HG03571 (cell line): ENCODE measurements around the gene EDDM13.
"Not testable (repeated sequence)": the region's sequence is repeated elsewhere in the genome, so short reads cannot be mapped to it uniquely, and the experiment has no call there.

Experiments used
- ATAC-seq: cut with Tn5 transposase; IDR thresholded peaks from one replicate; pipeline ENCODE4 v1.9.1; 2021; ENCODE audit not compliant: unreplicated experiment

The EDDM13 gene

GRCh38 chr19:56319991-56320390 lies 47.4 kb downstream of the EDDM13 start:
- no peak for ATAC-seq

DNA sequence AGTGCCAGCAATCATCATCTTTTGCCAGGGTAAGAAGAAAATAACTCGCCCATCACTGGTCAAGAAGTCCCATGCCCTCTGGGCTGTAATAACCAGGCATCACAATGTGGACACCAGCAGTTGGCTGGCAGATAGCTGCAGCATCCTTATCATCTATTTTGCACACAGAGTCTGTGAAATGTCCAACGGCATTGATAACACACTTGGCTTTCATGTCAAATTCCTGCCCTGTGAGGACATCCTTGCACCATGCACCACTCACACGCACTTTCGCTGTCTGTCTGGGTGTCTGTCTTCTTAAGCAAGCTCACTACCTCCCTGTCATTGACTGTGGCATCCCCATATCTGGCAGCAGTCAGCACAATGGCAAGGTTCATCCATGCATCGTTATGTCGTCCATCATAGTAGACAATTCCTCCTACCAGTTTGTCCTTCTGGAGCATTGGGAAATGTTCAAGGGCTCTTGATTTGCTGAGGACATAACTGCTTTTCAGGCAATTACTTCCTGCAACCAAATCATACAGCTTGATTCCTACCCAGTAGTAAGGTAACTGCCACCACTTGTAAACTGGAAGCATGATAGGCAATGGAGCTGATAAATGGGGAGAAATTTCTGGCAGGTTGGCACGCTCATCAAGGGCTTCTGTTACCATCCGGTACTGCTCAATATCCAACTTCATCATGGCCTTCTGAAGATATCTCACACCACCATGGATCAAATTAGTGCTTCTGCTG lies 48.9 kb downstream of the EDDM13 start:
- ATAC-seq = no peak

- ATAC-seq = no peak
Observed at GRCh38 chr19:56321989-56322440, 49.5 kb downstream of the EDDM13 start.

DNA sequence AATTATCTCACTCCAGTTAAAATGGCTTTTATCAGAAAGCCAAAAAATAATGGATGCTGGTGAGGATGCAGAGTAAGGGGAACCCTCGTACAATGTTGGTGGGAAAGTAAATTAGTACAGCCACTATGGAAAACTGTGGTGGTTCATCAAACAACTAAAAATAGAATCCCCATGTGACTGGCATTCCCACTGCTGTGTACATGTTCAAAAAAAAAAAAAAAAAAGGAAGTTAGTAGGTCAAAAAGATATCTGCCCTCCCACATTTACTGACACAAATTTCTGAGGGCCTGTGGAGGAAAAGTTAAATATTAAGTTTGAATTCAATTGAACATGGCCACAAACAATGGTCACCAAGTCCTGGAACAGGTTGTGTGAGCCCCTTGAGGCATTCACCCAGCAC lies 51.9 kb downstream of the EDDM13 start:
- ATAC-seq = no peak

DNA sequence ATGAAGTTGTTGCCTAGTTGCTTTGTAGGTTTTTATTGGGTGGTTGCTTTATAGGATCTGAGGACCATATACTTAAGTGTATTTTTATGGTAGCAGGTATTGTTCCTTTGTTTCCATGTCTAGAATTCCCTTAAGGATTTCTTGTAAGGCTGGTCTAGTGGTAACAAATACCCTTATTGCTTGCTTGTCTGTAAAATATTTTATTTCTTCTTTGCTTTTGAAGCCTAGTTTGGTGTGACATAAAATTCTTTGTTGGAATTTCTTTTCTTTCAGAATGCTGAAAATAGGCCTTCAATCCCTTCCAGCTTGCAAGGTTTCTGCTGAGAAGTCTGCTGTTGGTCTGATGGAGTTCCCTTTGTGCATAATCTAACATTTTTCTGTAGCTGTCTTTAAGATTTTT lies 60.1 kb downstream of the EDDM13 start:
- no peak for ATAC-seq

- ATAC-seq = no peak
Observed at GRCh38 chr19:56333506-56333905, 61.0 kb downstream of the EDDM13 start.

DNA sequence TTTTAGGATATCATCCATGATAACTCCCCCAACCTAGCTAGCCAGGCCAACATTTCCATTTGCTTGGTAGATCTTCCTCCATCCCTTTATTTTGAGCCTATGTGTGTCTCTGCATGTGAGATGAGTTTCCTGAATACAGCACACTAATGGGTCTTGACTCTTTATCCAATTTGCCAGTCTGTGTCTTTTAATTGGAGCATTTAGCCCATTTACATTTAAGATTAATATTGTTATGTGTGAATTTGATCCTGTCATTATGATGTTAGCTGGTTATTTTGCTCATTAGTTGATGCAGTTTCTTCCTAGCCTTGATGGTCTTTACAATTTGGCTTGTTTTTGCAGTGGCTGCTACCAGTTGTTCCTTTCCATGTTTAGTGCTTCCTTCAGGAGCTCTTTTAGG lies 62.8 kb downstream of the EDDM13 start:
- ATAC-seq = not testable (repeated sequence)

- not testable (repeated sequence) for ATAC-seq
Observed at GRCh38 chr19:56337077-56337476, 64.5 kb downstream of the EDDM13 start.

DNA sequence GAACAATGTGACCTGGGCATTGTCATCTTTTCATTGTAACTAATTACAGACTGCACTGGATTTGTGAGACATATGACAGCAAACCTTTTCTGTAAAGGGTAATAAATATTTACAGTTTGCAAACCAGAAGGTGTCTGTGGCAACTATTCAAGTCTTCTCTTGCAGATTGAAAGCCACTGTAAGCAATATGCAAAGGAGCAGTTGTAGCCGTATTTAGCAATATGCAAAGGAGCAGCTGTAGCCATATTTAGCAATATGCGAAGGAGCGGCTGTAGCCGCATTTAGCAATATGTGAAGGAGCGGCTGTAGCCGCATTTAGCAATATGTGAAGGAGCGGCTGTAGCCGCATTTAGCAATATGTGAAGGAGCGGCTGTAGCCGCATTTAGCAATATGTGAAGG lies 66.5 kb downstream of the EDDM13 start:
- ATAC-seq = not testable (repeated sequence)

- no peak for ATAC-seq
Observed at GRCh38 chr19:56341948-56342347, 69.4 kb downstream of the EDDM13 start.

DNA sequence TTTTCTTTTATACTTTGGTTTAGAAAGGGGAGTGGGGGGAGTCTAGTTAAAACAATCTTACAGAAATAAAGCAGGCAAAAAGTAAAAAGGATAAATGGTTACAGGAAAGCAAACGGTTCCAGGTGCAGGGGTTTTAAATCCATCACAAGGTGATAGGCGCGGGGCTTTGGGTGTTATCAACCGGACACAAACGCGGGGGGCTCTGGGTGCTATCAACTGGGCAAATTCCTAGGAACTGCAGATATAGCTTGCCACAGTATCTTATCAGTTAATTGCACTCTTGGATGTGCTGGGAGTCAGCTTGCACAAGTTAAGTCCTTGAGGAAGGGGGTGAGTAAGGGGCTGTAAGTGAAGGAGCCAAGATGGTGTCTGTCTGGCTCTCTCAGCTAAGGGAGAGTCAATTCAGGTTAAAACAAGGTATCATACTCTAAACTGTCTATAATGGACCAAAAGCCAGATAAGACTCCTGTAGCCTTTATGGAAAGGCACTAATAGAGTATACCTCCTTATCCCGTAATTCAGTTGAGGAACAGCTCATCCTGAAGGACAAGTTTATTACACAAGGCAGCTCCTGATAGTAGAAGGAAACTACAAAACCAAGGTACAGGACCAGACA lies 74.7 kb downstream of the EDDM13 start:
- no peak for ATAC-seq

DNA sequence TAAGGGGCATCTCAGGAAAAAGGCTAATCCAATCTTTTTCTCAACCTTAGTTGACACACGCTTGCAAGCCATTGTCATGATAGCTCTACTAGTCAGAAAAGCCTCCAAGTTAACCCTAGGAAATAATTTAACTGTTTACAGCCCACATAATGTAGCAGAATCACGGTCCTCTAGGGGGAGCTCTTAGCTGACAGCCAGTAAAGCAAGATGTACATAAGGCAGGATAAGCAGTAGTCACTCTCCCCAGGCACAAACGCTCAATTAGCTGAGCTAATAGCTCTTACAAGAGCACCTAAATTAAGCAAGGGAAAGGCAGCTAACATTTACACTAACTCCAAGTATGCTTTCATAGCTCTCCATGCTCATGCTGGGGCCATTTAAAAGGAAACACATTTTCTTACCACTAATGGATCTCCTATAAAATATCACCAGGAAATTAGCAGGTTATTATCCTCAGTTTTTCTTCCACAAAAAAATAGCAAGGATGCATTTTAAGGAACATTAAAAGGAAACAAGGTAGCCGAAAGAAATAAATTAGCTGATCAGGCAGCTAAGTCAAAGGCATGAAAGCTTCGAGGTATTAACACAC lies 75.8 kb downstream of the EDDM13 start:
- no peak for ATAC-seq

GRCh38 chr19:56350416-56351045 lies 78.0 kb downstream of the EDDM13 start:
- ATAC-seq = no peak

GRCh38 chr19:56351208-56351607 lies 78.7 kb downstream of the EDDM13 start:
- no peak for ATAC-seq

DNA sequence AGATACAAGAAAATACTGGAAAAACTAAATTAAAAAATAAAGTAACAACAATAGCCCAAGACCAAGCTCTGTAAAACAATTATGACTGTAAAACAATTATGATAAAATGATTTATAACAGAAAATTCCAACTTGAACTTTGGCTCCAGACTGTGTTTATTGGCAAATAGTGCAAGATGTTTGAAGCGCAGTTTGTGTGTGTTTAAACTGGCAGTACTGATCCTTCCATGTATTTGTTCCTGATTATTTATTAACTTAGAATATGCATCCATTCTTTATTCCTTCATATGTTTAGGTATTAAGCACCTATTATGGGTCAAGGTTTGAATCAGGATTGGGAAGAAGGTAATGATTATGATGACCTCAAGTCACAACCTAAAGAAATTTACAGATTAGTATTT lies 83.0 kb downstream of the EDDM13 start:
- no peak for ATAC-seq

DNA sequence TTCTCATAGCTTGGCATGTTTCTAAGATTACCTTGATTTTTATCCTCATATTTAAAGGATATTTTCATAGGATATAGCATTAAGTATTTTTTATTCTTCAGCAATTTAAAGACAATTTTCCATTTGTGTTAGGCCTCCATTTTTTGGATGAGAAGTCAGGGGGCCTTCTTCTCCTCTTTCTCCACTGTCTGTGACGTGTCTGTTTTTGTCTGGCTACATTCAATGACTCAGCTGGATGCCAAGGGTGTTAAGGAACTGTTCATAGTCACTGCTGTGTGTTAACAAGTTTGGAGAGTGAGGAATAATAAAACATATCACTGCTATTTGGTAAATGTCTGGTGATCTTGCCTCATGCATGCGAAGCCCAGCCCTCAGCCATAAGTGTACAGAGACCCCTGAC lies 84.4 kb downstream of the EDDM13 start:
- no peak for ATAC-seq
